ENCODE data around the gene POLR2B. TPM values are rescaled to one million over a fixed set of nuclear protein-coding genes. Genes with fewer than 3 reads are reported as not detected.

POLR2B gene
- total and polyA plus RNA-seq, 2 of the 8 experiments (the other 6 are each of a cell fraction or from before 2014, with no cell fraction given), result 59.3 to 115 TPM

GRCh38 chr4:56978750-56979303 is at the start of gene POLR2B (continued):
- TF ChIP-seq CBX5 (IDR thresholded peaks at IDR 0.05; ENCODE audit: low read depth, low read length) (no peak), TAF1 (IDR thresholded peaks at IDR 0.05; ENCODE audit: low read depth, low read length) (peak; percentile 89), MAFK (IDR thresholded peaks at IDR 0.05; ENCODE audit: low read depth, low read length) (no peak), CHD1 (IDR thresholded peaks at IDR 0.05; ENCODE audit: low read depth, low read length) (no peak), BRCA1 (IDR thresholded peaks at IDR 0.05; ENCODE audit: low read depth, low read length) (0 out of 2 replicates have a peak, but pooled peaks have one; percentile 7), NRF1 (IDR thresholded peaks at IDR 0.05; ENCODE audit: low read depth, low read length) (peak; percentile 28; the same call in 1 of the 2 replicates), HDAC2 (IDR thresholded peaks at IDR 0.05; ENCODE audit: borderline replicate concordance in 1 of 2, low read depth in 2 of 2, low read length in 2 of 2) (peak in 1 of 2 experiments; percentile 72; a peak in 1 of 4 replicates), MAX (IDR thresholded peaks at IDR 0.05) (no peak; the same call in 1 of the 2 replicates), TBP (IDR thresholded peaks at IDR 0.05; ENCODE audit: low read depth, low read length) (peak; percentile 70), RBBP5 (IDR thresholded peaks at IDR 0.05; ENCODE audit: borderline replicate concordance, low read depth, low read length) (0 out of 2 replicates have a peak, but pooled peaks have one; percentile 43), CREB1 (IDR thresholded peaks at IDR 0.05) (peak; percentile 89), TCF12 (IDR thresholded peaks at IDR 0.05; ENCODE audit: low read depth, low read length) (no peak), POLR2A (IDR thresholded peaks at IDR 0.05; ENCODE audit: control extremely low read depth in 1 of 2, low read depth in 2 of 2, low read length in 2 of 2) (peak in 1 of 2 experiments; percentile 94; a peak in 2 of 3 replicates)
